ENCODE results near the gene ZNF823.
"Not testable (repeated sequence)": the region's sequence is repeated elsewhere in the genome, so short reads cannot be mapped to it uniquely, and the experiment has no call there.

ZNF823 gene

DNA sequence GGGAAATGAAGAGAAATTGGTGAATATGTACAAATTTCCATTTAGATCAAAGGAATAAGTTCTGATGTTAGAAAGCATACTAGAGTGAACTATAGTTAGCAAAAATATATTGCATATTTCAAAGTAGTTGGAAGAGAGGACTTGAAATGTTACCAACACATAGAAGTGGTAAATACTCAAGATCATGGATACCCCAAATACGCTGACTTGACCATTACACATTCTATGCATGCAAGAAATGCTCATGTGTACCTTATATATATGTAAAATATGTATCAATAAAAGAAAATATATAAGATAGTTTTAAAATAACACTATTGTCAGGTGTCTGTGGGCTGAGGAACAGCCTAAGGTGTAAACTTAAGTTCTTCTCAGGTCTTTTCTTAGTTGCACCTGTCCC is 45.0 kb upstream of the ZNF823 start:
- H3K4me3 ChIP-seq (replicated peaks; ENCODE audit: insufficient read depth, low read length) = no peak overlapping the region
- no peak for TF ChIP-seq GABPA (IDR thresholded peaks at IDR 0.05; ENCODE audit: low read depth)
- no peak for TF ChIP-seq REST (IDR thresholded peaks at IDR 0.05; ENCODE audit: insufficient replicate concordance, low read depth)
- no peak for TF ChIP-seq POLR2AphosphoS5 (IDR thresholded peaks at IDR 0.05; ENCODE audit: low read depth)
- TF ChIP-seq, protein P1, sequence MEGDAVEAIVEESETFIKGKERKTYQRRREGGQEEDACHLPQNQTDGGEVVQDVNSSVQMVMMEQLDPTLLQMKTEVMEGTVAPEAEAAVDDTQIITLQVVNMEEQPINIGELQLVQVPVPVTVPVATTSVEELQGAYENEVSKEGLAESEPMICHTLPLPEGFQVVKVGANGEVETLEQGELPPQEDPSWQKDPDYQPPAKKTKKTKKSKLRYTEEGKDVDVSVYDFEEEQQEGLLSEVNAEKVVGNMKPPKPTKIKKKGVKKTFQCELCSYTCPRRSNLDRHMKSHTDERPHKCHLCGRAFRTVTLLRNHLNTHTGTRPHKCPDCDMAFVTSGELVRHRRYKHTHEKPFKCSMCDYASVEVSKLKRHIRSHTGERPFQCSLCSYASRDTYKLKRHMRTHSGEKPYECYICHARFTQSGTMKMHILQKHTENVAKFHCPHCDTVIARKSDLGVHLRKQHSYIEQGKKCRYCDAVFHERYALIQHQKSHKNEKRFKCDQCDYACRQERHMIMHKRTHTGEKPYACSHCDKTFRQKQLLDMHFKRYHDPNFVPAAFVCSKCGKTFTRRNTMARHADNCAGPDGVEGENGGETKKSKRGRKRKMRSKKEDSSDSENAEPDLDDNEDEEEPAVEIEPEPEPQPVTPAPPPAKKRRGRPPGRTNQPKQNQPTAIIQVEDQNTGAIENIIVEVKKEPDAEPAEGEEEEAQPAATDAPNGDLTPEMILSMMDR (IDR thresholded peaks at IDR 0.05; ENCODE audit: insufficient read depth, low read length) = no peak
- TF ChIP-seq SPI1 (IDR thresholded peaks at IDR 0.05; ENCODE audit: borderline replicate concordance, low read depth) = no peak
- H3K27ac ChIP-seq (replicated peaks) = no peak overlapping the region
- no peaks in the 10 kb centered on the region for H3K27me3 ChIP-seq (ENCODE audit: insufficient read depth, poor library complexity, severe bottlenecking)
- DNase-seq (ENCODE audit: low read depth in 1 of 2, low spot score in 1 of 2) = no peak

DNA sequence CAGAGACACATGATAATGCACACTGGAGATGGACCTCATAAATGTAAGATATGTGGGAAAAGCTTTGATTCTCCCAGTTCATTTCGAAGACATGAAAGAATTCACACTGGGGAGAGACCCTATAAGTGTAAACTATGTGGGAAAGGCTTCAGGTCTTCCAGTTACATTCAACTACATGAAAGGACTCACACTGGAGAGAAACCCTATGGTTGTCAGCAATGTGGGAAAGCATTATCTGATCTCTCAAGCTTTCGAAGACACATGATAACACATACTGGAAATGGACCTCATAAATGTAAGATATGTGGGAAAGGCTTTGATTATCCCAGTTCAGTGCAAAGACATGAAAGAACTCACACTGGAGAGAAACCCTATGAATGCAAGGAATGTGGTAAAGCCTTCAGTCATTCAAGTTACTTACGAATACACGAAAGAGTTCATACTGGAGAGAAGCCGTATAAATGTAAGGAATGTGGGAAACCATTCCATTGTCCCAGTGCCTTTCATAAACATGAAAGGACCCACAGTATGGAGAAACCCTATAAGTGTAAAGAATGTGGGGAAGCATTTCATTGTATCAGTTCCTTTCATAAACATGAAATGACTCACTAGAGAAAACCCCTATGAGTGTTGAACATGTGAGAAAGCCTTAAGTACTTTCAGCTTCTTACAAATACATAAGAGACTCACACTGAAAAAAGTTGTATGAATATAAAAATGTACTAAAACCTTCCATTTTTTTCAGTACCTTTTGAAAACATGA is 42.7 kb upstream of the ZNF823 start:
- Histone ChIP-seq H3K4me3 (replicated peaks; ENCODE audit: insufficient read depth, low read length) (no peak overlapping the region), H3K27me3 (ENCODE audit: insufficient read depth, poor library complexity, severe bottlenecking) (no peaks in the 10 kb centered on the region), H3K27ac (replicated peaks) (no peak overlapping the region)
- no peak for DNase-seq (ENCODE audit: low read depth in 1 of 2, low spot score in 1 of 2)
- TF ChIP-seq POLR2AphosphoS5 (IDR thresholded peaks at IDR 0.05; ENCODE audit: low read depth) = no peak

- Histone ChIP-seq H3K27ac (replicated peaks) (no peak overlapping the region), H3K4me3 (replicated peaks; ENCODE audit: insufficient read depth, low read length) (no peak overlapping the region), H3K27me3 (ENCODE audit: insufficient read depth, poor library complexity, severe bottlenecking) (no peaks in the 10 kb centered on the region)
- no peak for DNase-seq (ENCODE audit: low read depth in 1 of 2, low spot score in 1 of 2)
- no peak for TF ChIP-seq POLR2AphosphoS5 (IDR thresholded peaks at IDR 0.05; ENCODE audit: low read depth)
- TF ChIP-seq REST (IDR thresholded peaks at IDR 0.05; ENCODE audit: insufficient replicate concordance, low read depth) = no peak
- TF ChIP-seq GABPA (IDR thresholded peaks at IDR 0.05; ENCODE audit: low read depth) = no peak
- no peak for TF ChIP-seq SPI1 (IDR thresholded peaks at IDR 0.05; ENCODE audit: borderline replicate concordance, low read depth)
- TF ChIP-seq, protein P1 (IDR thresholded peaks at IDR 0.05; ENCODE audit: insufficient read depth, low read length) = no peak
These were observed 41.8 kb upstream of the ZNF823 start for GRCh38 chr19:11780431-11781020.

DNA sequence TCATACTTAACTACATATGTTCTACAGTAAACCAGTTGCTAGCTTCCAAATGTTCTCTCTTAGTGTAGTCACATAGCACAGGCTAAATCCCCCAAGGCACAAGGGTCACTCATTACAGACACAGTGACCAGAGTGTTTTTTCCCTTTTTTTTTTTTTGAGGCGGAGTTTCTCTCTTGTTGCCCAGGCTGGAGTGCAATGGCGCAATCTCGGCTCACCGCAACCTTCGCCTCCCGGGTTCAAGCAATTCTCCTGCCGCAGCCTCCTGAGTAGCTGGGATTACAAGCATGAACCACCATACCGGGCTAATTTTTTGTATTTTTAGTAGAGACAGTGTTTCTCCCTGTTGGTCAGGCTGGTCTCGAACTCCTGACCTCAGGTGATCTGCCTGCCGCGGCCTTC is 37.9 kb upstream of the ZNF823 start:
- not testable (repeated sequence) for H3K4me3 ChIP-seq (replicated peaks; ENCODE audit: insufficient read depth, low read length); H3K27me3 ChIP-seq (ENCODE audit: insufficient read depth, poor library complexity, severe bottlenecking); H3K27ac ChIP-seq (replicated peaks); DNase-seq (ENCODE audit: low read depth in 1 of 2, low spot score in 1 of 2)

GRCh38 chr19:11771520-11771919 is 32.8 kb upstream of the ZNF823 start:
- not testable (repeated sequence) for DNase-seq (ENCODE audit: low read depth in 1 of 2, low spot score in 1 of 2); H3K27me3 ChIP-seq (ENCODE audit: insufficient read depth, poor library complexity, severe bottlenecking); H3K27ac ChIP-seq (replicated peaks); H3K4me3 ChIP-seq (replicated peaks; ENCODE audit: insufficient read depth, low read length)

Data from HL-60 (cell line).